NCI-H345 treated with DMSO at 0.1 percent for 48 hours (cell line): ENCODE measurements around the gene RASA3.

ENCODE experiments used
- DNase-seq: peaks from one replicate; lab custom pipeline; 2025; ENCODE audit not compliant: unreplicated experiment; lab: John Stamatoyannopoulos, UW

The RASA3 gene

DNA sequence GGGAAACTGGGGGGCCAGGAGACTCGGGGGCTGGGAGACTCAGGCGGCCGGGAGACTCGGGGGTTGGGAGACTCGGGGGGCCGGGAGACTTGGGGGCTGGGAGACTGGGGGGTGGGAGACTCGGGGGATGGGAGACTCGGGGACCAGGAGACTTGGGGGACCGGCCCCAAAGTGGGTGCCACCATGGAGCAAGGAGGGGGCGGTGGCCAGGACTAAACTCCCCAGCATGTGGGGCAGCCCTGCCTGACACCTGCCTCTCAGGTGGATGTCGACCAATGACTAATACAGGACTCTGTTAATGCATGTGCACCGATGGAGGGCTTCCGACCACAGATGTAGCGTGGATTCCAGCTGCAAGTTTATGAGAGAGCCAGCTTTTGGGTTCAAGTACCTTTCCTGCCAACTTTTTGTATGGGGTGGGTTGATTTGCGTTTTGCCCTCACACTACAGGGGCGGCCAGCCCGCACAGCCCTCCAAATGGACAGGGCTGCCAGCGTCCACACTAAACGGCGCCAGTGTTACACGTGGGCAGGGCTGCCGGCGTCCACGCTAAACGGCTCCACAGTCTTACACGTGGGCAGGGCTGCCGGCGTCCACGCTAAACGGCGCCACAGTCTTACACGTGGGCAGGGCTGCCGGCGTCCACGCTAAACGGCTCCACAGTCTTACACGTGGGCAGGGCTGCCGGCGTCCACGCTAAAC lies 62.2 kb downstream of the RASA3 start:
- no peak for DNase-seq

GRCh38 chr13:114069376-114070097 lies 62.9 kb downstream of the RASA3 start:
- DNase-seq: no peak

- DNase-seq: no peak
Measured at GRCh38 chr13:114068656-114069318, 63.6 kb downstream of the RASA3 start.

GRCh38 chr13:114067886-114068651 lies 64.4 kb downstream of the RASA3 start:
- no peak for DNase-seq

- no peak for DNase-seq
Measured at GRCh38 chr13:114067381-114067885, 65.0 kb downstream of the RASA3 start.

DNA sequence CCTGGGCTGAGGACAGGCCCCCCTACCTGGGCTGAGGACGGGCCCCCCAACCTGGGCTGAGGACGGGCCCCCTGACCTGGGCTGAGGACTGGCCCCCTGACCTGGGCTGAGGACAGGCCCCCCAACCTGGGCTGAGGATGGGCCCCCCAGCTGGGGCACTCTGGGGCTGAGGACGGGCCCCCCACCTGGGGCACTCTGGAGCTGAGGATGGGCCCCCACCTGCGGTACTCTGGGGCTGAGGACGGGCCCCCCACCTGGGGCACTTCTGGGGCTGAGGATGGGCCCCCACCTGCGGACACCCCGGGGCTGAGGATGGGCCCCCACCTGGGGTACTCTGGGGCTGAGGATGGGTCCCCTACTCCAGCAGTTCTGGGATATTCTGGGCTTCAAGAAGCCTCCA lies 65.5 kb downstream of the RASA3 start:
- DNase-seq: no peak

DNA sequence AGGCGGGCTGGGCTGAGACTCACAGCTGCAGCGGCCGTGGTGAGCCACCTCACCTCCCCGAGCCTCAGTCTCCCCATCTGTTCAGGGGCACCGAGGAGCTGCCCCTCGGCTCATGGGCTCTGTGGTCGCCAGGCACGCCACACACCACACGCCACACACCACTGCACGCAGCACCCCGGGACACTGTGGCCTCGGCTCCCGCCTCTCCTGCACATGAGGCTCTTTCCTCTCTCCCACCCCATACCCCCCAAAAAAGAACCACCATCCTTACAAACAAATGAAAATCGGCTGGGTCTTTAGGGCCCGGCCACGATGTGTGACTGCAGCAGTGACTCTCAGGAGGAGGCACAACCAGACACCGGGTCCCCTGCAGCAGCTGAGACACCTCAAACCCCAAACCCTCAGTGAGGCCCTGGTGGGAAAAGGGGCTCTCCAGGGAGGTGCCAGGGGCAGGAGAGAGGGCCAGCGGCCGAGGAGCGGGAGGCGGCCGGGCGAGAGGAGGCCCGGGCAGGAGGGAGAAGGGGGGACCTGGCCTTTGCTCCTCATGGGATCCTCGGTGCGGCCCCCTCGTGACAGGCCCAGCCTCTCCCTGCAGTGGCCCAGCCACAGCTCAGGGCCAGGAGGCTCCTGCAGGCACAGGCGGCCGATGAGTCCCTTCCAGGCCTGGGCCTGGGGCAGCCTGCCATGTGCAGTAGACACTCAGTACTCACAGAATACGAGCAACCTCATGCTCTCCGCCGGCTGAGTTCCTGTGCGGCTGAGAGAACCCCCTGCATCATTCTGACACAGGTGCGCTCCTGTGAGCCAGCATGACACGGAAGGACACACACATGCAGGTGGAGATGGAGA lies 66.3 kb downstream of the RASA3 start:
- no peak for DNase-seq

GRCh38 chr13:114065141-114065925 lies 67.1 kb downstream of the RASA3 start:
- no peak for DNase-seq

DNA sequence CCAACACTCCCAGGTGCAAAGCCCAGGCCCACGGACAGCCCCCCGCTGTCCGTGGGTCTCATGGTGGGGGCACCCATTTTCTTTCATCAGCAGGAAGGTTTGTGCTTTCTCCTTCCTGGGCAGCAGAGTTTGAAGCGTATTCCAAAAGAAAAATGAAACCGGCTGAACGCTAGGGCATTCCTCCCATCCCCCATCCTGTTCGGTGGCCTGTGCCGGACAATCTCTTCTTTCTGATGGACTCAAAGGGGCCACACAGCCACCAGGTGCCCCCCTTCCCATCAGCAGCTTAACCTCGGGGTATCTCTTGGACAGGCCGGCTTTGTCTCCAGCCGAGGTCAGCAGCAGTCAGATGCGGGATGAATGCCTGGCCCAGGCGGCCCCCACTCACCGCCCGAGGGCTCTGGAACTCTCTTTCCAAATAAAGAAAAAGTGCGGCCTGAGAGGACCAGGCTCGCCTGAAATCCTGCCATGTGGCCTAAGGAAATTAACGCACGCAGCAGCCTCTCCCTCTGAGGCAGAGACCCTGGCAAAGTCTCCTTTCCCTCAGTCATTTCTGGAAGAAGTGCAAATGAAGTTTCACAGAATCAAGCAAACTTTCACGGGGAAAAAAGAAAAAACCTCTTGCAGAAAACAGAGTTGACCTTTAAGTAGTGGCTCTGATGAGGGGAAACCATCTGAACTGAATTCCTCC lies 67.8 kb downstream of the RASA3 start:
- DNase-seq: no peak

DNA sequence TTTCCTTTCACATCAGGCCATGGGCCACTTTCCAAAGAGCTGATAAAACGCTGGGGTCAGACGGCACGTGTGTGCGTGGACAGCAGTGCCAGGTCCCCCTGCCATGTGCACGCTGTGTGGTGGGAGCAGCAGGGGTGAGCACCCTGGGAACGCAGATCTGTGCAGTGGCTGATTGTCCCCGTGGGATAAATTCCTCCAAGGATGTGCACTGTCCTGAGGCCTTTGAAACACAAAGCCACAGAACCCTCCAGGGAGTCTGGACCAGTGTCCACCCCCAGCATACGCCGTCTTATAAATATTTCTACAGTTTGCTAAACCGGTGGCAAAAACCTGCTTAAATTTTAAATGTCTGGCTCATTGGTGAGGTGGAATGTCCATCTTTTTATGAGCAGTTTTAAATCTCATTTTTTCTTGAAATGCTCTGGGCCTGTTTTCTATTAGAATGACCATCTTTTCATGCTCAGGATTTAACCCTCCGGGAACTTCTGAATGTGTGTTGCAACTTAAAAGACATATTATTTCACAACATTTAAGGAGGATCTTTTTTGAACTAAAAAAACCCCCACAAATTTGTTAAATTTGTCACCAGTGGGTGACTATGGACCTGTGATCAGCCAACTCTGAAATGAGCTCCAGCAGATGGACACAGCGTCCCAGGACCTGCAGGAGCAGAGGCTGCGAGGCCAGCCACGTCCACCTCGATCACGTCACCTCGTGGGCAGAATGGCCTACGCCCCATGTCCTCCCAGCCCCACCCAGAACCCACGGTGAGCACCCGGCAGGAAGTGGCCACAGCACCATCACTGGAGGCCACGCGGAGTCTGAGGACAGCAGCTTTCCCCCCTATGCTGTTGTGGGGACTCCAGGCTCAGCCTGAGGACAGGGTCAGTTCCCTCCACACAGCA lies 68.6 kb downstream of the RASA3 start:
- no peak for DNase-seq

DNA sequence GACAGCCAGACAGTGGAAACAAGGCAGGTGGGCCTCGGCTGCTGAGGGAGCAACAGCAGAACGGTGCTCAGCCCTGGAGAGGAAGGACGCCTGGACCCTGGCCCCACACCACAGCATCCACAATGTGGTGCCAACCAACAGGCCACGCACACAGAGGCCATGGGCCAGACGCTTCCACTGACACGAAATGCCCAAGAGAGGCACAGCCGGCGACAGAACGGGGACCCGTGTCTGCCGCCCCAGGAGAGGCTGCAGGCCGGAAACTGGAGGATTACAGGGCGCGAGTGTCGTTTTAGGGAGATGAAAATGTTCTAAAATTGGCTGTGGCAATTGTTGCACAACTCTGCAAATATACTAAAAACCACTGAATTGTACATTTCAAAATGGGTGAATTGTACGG lies 69.7 kb downstream of the RASA3 start:
- DNase-seq: no peak

DNA sequence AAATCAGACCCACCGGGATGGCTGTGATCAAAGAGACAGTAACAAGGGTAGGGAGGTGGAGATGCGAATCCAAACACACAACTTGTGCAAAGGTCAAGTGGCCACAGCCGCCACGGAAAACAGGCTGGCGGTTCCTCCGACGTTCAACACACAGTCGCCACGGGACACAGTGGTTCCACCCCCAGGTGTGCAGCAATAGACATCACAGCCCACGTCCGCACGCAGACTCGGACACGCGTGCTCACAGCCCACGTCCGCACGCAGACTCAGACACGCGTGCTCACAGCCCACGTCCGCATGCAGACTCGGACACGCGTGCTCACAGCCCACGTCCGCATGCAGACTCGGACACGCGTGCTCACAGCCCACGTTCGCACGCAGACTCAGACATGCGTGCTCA lies 70.1 kb downstream of the RASA3 start:
- DNase-seq: no peak

DNA sequence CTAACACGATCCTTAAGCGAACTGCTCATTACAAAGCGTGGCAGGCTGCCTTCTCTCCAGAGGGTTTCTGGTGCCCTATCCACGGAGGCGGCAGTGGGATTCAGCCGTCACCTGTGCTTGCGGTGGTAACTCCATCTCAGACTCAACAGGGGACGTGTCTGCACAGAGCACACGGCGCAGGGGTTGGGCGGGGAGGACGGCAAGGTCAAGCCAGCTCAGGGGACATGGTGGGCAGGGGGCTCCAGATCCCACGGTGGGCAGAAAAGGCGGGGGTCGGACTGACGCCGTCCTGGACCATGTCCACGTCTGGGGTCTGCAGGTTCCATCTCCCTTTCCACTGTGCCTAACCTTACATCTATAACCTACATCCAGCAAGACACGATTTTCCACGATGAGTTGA lies 70.7 kb downstream of the RASA3 start:
- no peak for DNase-seq

GRCh38 chr13:114061047-114061446 lies 71.4 kb downstream of the RASA3 start:
- no peak for DNase-seq

- no peak for DNase-seq
Measured at GRCh38 chr13:114059946-114060860, 72.2 kb downstream of the RASA3 start.

DNA sequence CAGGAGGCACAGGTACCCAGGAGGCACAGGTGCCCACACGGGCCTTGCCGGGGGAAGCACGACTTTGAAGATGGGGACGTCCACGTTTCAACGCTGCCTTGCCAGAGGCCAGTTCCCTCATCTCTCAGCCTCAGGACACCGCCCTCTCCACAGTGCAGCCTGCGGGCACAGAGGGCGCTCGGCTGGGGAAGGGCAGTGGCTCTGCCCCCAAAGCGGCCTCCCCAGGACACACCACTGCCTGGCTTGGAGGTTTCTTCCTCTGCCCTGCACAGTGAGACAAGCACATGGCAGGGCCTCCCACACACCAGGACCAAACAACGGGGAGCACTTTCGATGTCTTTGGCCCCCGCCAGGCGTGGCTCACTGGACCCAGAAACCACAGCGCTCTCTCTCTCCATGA lies 73.0 kb downstream of the RASA3 start:
- no peak for DNase-seq
